Loucy (cell line): ENCODE measurements around the gene DYNC1LI1.

ENCODE experiments used
- EZH2phosphoT487 ChIP-seq: fragments of 200-600 bp; IDR thresholded peaks from 2 replicates; pipeline ENCODE4 v1.6.1; 2018; ENCODE audit warnings: antibody characterized with exemption, mild to moderate bottlenecking, moderate library complexity, borderline replicate concordance
- TF ChIP-seq, protein P1 (sequence below): fragments of 200-600 bp; sonication (generic); conservative IDR thresholded peaks from 2 replicates; pipeline ENCODE4 v1.5.1; 2014; ENCODE audit warnings: mild to moderate bottlenecking, antibody characterized with exemption, low read length

DNA sequence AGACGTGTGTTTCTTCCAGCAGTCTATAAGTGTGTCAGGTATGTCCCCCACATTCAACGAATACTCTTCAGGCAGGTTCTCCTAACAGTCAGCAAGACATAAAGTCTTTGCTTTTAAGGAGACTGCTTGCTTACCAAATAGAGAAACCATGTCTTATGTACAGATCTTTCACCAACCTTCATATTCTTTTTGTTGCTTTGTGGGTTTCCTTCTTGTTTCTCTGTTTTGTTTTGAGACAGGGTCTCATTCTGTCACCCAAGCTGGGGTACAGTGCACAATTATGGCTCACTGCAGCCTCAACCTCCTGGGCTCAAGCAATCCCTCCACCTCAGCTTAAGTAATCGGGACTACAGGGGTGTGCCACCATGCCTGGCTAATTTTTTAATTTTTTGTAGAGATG is 14.3 kb downstream of the DYNC1LI1 start:
- no peak for TF ChIP-seq EZH2phosphoT487
- TF ChIP-seq, protein P1, sequence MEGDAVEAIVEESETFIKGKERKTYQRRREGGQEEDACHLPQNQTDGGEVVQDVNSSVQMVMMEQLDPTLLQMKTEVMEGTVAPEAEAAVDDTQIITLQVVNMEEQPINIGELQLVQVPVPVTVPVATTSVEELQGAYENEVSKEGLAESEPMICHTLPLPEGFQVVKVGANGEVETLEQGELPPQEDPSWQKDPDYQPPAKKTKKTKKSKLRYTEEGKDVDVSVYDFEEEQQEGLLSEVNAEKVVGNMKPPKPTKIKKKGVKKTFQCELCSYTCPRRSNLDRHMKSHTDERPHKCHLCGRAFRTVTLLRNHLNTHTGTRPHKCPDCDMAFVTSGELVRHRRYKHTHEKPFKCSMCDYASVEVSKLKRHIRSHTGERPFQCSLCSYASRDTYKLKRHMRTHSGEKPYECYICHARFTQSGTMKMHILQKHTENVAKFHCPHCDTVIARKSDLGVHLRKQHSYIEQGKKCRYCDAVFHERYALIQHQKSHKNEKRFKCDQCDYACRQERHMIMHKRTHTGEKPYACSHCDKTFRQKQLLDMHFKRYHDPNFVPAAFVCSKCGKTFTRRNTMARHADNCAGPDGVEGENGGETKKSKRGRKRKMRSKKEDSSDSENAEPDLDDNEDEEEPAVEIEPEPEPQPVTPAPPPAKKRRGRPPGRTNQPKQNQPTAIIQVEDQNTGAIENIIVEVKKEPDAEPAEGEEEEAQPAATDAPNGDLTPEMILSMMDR: no peak
